Femur (tissue), 1 donor: ENCODE data around the gene SFRP2.
A peak's percentile ranks its signal among the peaks of the same experiment; 100 is the strongest.

ENCODE experiments used
- DNase-seq: peaks from one replicate; pipeline ENCODE4 v3.0.0-alpha.2; 2017

Gene SFRP2, protein sequence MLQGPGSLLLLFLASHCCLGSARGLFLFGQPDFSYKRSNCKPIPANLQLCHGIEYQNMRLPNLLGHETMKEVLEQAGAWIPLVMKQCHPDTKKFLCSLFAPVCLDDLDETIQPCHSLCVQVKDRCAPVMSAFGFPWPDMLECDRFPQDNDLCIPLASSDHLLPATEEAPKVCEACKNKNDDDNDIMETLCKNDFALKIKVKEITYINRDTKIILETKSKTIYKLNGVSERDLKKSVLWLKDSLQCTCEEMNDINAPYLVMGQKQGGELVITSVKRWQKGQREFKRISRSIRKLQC

GRCh38 chr4:153788413-153789276 lies at the start of gene SFRP2:
Gene SFRP2 (minus strand): TSS chr4:153789083. CDS start chr4:153788835, 248 bp downstream.
- DNase-seq = peak; percentile 72

DNA sequence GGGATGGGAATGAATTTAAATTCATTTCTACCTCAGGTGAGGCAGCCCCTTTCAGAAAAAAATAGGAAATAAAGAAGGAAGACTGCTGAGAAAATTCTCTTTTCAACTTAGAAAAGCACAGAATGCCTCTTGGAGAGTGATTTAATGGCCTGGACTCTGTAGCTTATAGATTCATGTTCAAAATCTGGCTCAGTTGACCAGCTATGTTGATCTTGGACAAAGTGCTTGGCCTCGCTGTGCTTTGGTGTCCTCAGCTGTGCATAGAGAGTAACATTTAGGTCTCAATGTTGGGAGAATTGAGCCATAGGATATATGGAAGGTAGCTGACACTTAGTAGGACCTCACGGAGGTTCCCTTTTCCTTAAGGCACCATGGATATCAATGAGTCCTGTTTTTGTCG lies 49.7 kb upstream of the SFRP2 start:
- DNase-seq = no peak

GRCh38 chr4:153834901-153835300 lies 46.0 kb upstream of the SFRP2 start:
- DNase-seq = no peak

GRCh38 chr4:153832720-153833287 lies 43.9 kb upstream of the SFRP2 start:
- DNase-seq = no peak

DNA sequence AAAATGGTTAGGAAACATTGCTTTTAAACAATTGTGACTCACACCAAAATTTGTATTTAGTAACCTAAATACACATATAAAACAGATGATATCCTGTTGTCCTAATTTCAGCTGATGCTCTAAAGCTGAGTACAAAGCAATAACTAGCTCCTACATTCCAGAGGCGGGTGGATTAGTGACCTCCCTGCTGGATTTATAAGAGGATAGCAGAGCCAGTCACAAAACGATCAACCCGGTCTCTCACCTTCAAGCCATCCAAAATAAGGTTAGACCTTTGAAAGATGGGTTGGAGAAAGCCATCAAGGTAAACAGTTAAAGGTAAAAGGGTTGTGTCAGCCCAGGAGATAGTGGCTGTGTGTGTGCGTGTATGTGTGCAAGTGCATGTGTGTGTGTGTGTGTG lies 43.2 kb upstream of the SFRP2 start:
- no peak for DNase-seq

- no peak for DNase-seq
Measured at GRCh38 chr4:153831245-153831644, 42.4 kb upstream of the SFRP2 start.

DNA sequence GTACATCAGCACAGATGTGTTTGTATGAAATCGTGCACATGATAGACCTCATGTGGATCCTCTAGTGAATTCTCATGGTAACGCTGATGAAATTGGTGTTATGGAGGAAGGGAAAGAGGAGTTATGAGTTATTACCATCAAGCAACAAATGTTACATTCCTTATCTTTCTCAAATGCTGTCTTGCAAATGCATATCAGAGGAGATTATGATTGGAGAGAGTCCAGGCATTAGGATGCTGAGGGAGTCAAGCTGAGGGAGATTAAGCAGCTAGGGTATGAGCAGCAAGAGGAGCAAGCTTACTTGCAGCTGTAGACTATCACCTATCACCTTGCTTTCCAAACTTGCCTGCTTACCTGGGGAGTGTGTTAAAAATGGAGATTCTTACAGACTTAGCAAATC lies 36.8 kb upstream of the SFRP2 start:
- DNase-seq = no peak

GRCh38 chr4:153825126-153825525 lies 36.2 kb upstream of the SFRP2 start:
- DNase-seq = no peak

DNA sequence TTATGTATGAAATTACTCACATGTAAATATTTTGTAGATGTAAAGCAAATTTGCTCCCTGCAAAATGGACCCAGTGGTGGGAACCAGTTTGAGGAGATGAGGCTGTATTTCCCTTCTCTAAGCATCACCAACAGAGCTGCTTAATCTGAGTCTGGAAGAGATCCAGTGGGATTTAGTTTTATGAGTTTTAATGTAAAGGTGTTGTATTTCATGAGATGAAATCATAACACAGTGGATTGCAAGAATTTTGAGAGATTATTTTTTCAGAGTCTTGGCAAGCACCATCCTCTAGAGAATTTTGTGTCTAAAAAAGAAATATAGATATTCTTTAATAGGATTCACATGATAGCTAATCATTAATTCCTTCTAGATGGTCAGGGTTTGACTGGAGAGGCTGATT lies 35.6 kb upstream of the SFRP2 start:
- DNase-seq = no peak

DNA sequence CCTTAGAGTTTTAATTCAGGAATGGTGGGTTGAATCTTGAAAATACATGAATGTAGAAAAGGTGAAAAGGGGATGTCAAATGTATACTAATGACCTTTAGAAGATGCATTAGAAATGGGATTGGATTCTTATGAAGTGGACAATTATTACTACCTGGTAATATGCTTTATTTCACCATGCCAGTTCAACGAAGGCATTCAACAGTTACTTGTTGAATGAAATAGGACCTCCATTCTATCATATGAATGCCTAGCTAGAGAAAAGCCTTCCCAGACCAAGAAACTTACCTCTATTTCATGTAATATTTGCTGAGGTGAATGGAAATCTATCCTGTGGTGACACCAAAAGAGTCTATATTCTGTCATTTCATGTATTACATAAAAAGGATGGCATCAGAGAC lies 34.6 kb upstream of the SFRP2 start:
- DNase-seq = no peak

GRCh38 chr4:153822316-153822715 lies 33.4 kb upstream of the SFRP2 start:
- DNase-seq = no peak

DNA sequence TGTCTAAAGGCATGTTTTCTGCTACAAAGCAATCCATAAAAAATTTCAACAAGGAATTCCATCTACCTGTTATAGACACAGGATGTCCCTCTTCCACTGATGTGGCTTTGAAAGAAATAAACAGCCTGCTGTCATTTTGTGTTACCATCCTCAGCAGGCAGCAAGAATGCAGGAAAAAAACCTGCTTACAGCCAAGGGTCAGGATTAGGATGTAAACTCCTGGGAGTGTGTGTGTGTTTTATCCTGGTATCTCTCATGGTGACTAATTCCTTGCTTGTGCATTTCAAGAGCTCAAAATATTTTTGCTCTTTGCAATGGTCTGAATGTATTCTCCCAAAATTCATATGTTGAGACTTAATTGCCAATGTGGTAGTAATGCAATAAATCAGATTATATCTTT lies 28.6 kb upstream of the SFRP2 start:
- DNase-seq = no peak

DNA sequence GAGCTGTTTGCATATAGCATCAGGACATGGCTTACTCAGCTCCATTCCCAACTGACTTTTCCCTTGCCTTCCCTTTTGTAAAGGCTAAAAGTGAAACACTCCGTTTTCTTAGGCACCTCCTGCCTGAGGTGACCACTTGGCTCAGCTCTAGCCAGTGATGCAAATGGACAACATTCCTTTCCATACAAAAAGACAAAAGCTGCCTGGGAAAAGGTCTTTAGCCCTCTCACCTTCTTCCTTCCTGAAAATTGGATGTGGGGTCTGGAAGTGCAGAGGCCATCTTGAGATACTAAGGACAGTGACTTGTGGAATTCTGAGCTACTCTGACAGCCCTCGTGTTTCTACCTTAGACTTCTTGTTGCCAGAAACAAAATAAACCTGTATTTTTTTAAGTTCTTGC lies 27.7 kb upstream of the SFRP2 start:
- DNase-seq = no peak

- DNase-seq = no peak
Measured at GRCh38 chr4:153814789-153815188, 25.9 kb upstream of the SFRP2 start.

DNA sequence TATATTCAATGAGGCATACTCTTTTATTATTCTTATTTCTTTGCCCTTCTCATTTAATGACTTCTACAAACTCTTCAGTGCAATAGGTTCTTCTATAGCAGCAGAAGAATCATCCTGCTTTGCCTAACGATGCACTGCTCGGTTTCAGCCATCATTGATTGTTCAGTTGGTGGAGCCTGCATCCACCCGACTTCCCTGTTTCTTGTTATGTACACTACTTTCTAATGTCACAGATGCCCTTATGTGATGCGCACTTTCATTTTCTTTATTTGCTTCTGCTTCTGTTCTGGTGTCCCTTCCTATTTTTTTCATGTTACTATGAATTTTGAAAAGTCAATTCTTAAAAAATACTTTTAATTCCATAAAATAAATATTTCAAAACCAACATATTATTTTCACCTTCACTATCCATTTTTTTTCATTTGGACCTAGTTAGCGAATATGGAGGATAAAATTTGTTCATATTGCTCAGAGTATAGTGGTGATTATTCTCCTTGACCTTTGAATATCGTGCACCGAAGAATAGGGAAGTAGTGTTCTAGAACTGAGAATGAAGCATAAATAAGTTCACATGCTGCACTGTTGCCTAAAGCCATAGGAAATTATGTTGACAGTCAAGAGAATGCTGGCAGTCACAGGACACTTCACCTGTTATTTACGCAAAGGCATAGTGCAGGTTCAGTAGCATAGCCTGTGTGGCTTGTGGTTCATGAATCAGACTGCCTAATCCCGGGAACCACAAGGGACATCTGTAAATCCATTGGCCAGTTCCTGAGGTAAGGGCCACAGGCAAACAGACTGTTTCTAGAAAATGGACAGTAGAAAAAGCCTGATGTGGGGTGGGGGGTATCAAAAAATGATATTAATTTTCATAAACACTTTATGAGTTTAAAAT lies 21.3 kb upstream of the SFRP2 start:
- DNase-seq = no peak

GRCh38 chr4:153809307-153809706 lies 20.4 kb upstream of the SFRP2 start:
- no peak for DNase-seq

DNA sequence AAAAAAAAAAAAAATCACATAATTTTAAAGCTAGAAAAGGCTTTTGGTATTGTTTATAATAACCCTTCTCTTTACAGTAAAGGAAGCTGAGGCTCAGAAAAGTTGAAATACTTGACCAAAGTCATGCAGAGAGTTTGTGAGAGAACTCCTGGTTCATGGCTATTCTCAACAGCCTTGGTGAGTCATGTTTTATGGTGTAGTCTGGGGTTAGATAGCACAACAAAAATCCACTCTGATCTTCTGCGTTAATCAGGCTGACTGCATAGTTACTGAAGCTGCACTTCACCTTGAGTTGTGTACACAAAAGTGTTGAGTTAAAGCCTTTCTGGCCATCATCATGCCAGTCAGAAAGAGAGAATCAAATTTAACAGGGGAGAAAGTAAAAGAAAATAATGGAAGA lies 19.3 kb upstream of the SFRP2 start:
- no peak for DNase-seq

DNA sequence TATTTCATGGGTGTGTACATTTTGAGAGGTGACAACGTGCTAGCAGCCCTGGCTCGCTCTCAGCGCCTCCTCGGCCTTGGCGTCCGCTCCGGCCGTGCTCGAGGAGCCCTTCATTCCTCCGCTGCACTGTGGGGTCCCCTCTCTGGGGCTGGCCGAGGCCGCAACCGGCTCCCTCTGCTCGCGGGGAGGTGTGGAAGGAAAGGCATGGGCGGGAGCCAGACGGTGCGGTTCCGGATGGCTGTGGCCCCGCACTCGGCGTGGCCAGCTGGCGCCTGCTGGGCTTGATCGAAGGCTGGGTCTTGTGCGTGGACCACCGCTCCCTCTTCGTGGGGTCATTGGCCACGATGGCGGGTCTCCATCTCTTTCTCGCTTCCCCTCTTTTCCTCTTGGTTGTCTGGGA lies 17.2 kb upstream of the SFRP2 start:
- DNase-seq = no peak

- DNase-seq = no peak
Measured at GRCh38 chr4:153804722-153805121, 15.8 kb upstream of the SFRP2 start.

GRCh38 chr4:153799694-153800074 lies 10.8 kb upstream of the SFRP2 start:
- DNase-seq = no peak

GRCh38 chr4:153798901-153799693 lies 10.2 kb upstream of the SFRP2 start:
- DNase-seq = no peak

- no peak for DNase-seq
Measured at GRCh38 chr4:153798420-153798819, 9.5 kb upstream of the SFRP2 start.
